ENCODE data around the gene GRK3.

Gene GRK3

DNA sequence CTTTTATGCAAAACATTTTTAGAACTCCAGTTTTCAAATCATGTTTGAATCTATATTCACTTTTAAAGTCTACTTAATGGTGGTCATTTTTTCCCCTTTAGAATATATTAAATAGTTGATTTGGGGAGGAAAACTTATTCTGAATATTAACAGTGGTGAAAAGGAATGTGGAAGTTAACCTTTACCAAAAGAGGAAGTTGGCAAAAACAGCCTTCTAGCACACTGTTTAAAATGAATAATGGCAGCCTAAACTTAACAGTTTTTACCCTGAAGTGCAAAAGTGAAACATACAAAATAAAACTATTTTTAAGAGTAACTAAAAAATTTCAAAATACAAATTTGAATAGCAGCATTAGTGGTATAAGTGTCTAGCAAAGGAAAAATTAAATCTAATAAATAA lies 86.4 kb downstream of the GRK3 start:
- no peaks in the 10 kb centered on the region for H3K9me2 ChIP-seq (ENCODE audit: low read depth, low read length)
- no peak for TF ChIP-seq EZH2 (IDR thresholded peaks at IDR 0.05; ENCODE audit: borderline replicate concordance, low read length)
- TF ChIP-seq, protein P1, sequence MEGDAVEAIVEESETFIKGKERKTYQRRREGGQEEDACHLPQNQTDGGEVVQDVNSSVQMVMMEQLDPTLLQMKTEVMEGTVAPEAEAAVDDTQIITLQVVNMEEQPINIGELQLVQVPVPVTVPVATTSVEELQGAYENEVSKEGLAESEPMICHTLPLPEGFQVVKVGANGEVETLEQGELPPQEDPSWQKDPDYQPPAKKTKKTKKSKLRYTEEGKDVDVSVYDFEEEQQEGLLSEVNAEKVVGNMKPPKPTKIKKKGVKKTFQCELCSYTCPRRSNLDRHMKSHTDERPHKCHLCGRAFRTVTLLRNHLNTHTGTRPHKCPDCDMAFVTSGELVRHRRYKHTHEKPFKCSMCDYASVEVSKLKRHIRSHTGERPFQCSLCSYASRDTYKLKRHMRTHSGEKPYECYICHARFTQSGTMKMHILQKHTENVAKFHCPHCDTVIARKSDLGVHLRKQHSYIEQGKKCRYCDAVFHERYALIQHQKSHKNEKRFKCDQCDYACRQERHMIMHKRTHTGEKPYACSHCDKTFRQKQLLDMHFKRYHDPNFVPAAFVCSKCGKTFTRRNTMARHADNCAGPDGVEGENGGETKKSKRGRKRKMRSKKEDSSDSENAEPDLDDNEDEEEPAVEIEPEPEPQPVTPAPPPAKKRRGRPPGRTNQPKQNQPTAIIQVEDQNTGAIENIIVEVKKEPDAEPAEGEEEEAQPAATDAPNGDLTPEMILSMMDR (IDR thresholded peaks at IDR 0.05; ENCODE audit: low read length), result no peak
- no peaks in the 10 kb centered on the region for H3K9me3 ChIP-seq (ENCODE audit: low read length)
- no peaks in the 10 kb centered on the region for H3K79me2 ChIP-seq (ENCODE audit: insufficient read depth, low read length)
- H2AFZ ChIP-seq (ENCODE audit: low read length), result no peak overlapping the region
- no peaks in the 10 kb centered on the region for H4K20me1 ChIP-seq (ENCODE audit: insufficient read depth, low read length)
- peaks cover 18% of the 10 kb centered on the region for H3K4me1 ChIP-seq (ENCODE audit: insufficient read depth, low read length, severe bottlenecking)
- no peak overlapping the region for H3K4me2 ChIP-seq (ENCODE audit: low read length)
- H3K27ac ChIP-seq (ENCODE audit: low read depth, low read length, poor library complexity, severe bottlenecking), result no peak overlapping the region
- H3K9ac ChIP-seq (ENCODE audit: low read length), result no peak overlapping the region
- no peaks in the 10 kb centered on the region for H3F3A ChIP-seq (ENCODE audit: insufficient read depth, low read length)
- H3K27me3 ChIP-seq (ENCODE audit: insufficient read depth, low read length), result no peaks in the 10 kb centered on the region
- no peaks in the 10 kb centered on the region for H3K36me3 ChIP-seq (ENCODE audit: insufficient read depth, low read length)
- no peak overlapping the region for H3K4me3 ChIP-seq (ENCODE audit: low read depth, low read length, poor library complexity, severe bottlenecking)

- Histone ChIP-seq H3K9ac (ENCODE audit: low read length) (no peak overlapping the region), H4K20me1 (ENCODE audit: insufficient read depth, low read length) (no peaks in the 10 kb centered on the region), H2AFZ (ENCODE audit: low read length) (no peak overlapping the region), H3K36me3 (ENCODE audit: insufficient read depth, low read length) (no peaks in the 10 kb centered on the region), H3K9me2 (ENCODE audit: low read depth, low read length) (no peaks in the 10 kb centered on the region), H3F3A (ENCODE audit: insufficient read depth, low read length) (no peaks in the 10 kb centered on the region), H3K4me2 (ENCODE audit: low read length) (no peak overlapping the region), H3K9me3 (ENCODE audit: low read length) (no peaks in the 10 kb centered on the region), H3K4me3 (ENCODE audit: low read depth, low read length, poor library complexity, severe bottlenecking) (no peak overlapping the region), H3K27me3 (ENCODE audit: insufficient read depth, low read length) (no peaks in the 10 kb centered on the region), H3K79me2 (ENCODE audit: insufficient read depth, low read length) (no peaks in the 10 kb centered on the region), H3K27ac (ENCODE audit: low read depth, low read length, poor library complexity, severe bottlenecking) (no peak overlapping the region), H3K4me1 (ENCODE audit: insufficient read depth, low read length, severe bottlenecking) (peaks cover 19% of the 10 kb centered on the region)
- no peak for TF ChIP-seq EZH2 (IDR thresholded peaks at IDR 0.05; ENCODE audit: borderline replicate concordance, low read length)
- TF ChIP-seq, protein P1 (IDR thresholded peaks at IDR 0.05; ENCODE audit: low read length), result no peak
These were observed 87.0 kb downstream of the GRK3 start for GRCh38 chr22:25651332-25652085.

DNA sequence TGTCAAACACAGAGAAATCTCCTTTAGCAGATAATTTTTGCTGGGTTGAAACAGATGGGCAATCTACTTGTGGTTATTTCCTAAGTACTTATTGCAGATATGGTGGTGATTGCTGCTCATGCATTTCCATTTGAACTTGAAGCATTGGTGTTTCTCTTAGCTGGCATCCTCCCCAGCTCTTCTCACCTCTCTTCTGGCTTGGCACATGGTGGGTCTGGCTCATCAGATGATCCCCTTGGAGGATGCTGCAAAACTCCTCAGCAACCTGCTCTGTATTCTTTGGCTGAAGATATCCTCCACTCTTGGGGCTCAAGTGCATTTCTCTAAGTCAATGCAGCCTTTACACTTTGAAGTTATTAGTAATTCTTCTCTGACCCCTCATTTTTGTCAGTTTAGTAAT lies 90.2 kb downstream of the GRK3 start:
- H3K4me1 ChIP-seq (ENCODE audit: insufficient read depth, low read length, severe bottlenecking), result peaks cover 28% of the 10 kb centered on the region
- no peak overlapping the region for H3K4me3 ChIP-seq (ENCODE audit: low read depth, low read length, poor library complexity, severe bottlenecking)
- H3K27ac ChIP-seq (ENCODE audit: low read depth, low read length, poor library complexity, severe bottlenecking), result no peak overlapping the region
- H3K36me3 ChIP-seq (ENCODE audit: insufficient read depth, low read length), result no peaks in the 10 kb centered on the region
- H3K79me2 ChIP-seq (ENCODE audit: insufficient read depth, low read length), result no peaks in the 10 kb centered on the region
- no peak overlapping the region for H3K4me2 ChIP-seq (ENCODE audit: low read length)
- H3K27me3 ChIP-seq (ENCODE audit: insufficient read depth, low read length), result no peaks in the 10 kb centered on the region
- no peaks in the 10 kb centered on the region for H3K9me2 ChIP-seq (ENCODE audit: low read depth, low read length)
- TF ChIP-seq, protein P1 (IDR thresholded peaks at IDR 0.05; ENCODE audit: low read length), result no peak
- TF ChIP-seq EZH2 (IDR thresholded peaks at IDR 0.05; ENCODE audit: borderline replicate concordance, low read length), result no peak
- H3K9ac ChIP-seq (ENCODE audit: low read length), result no peak overlapping the region
- no peaks in the 10 kb centered on the region for H3F3A ChIP-seq (ENCODE audit: insufficient read depth, low read length)
- no peaks in the 10 kb centered on the region for H4K20me1 ChIP-seq (ENCODE audit: insufficient read depth, low read length)
- no peaks in the 10 kb centered on the region for H3K9me3 ChIP-seq (ENCODE audit: low read length)
- H2AFZ ChIP-seq (ENCODE audit: low read length), result no peak overlapping the region
